Omental fat pad (tissue), 4 donors: ENCODE results near the gene UST. TPM values are rescaled to one million over a fixed set of nuclear protein-coding genes. Genes with fewer than 3 reads are reported as not detected.

Experiments
- ATAC-seq: fragments of 150-250 bp; one replicate; pipeline ENCODE4 v1.9.1; 2016; ENCODE audit warnings: mild to moderate bottlenecking, moderate library complexity; ENCODE audit not compliant: low FRiP score
- DNase-seq: peaks from one replicate; pipeline ENCODE4 v3.0.0-alpha.2; 2019; ENCODE audit warnings: low spot score
- total RNA-seq, 4 donors: library from RNA; depleted of rRNA; stranded (reverse); fragments of >200 nt; gene quantifications; one replicate each; pipeline ENCODE4 v1.1.0, GENCODE V29; 2016
- TF ChIP-seq, protein P1 (sequence below), 3 donors: fragments of 450-650 bp; IDR thresholded peaks; one replicate each; pipeline ENCODE4 v1.5.1; 2016 to 2017; ENCODE audit warnings: antibody characterized with exemption in 3 of 3, mild to moderate bottlenecking in 3 of 3, moderate library complexity in 2 of 3

UST gene
- total RNA-seq, 4 donors from 2014 or later, result 9.2 to 20.8 (median 15.0) TPM

DNA sequence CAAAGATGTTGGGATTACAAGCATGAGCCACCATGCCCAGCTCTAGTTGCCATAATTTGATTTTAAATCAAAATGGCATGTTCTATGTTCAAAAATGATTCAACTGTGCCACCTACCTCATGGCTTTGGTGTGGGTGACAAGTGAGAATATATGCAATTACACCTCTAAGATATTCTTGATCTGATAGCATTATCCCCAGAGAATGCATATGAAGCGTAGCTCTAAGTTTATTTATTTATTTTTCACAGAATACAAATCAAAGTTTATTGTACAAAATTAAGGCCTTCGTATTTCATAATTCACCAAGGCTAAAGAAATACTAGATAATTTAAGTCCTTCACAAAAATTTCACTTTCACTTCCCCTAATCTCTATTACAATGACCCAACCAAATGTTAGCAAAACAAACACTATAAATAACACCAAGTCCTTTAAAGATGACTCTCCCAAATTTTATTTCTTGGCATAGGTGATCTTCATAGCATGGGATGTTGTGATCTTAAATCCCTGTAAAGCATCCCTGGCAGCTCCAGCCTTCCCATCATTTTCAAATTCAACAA, 364.8 kb downstream of the UST start:
- DNase-seq, result no peak
- TF ChIP-seq, protein P1, sequence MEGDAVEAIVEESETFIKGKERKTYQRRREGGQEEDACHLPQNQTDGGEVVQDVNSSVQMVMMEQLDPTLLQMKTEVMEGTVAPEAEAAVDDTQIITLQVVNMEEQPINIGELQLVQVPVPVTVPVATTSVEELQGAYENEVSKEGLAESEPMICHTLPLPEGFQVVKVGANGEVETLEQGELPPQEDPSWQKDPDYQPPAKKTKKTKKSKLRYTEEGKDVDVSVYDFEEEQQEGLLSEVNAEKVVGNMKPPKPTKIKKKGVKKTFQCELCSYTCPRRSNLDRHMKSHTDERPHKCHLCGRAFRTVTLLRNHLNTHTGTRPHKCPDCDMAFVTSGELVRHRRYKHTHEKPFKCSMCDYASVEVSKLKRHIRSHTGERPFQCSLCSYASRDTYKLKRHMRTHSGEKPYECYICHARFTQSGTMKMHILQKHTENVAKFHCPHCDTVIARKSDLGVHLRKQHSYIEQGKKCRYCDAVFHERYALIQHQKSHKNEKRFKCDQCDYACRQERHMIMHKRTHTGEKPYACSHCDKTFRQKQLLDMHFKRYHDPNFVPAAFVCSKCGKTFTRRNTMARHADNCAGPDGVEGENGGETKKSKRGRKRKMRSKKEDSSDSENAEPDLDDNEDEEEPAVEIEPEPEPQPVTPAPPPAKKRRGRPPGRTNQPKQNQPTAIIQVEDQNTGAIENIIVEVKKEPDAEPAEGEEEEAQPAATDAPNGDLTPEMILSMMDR (IDR thresholded peaks at IDR 0.05), result no peak

DNA sequence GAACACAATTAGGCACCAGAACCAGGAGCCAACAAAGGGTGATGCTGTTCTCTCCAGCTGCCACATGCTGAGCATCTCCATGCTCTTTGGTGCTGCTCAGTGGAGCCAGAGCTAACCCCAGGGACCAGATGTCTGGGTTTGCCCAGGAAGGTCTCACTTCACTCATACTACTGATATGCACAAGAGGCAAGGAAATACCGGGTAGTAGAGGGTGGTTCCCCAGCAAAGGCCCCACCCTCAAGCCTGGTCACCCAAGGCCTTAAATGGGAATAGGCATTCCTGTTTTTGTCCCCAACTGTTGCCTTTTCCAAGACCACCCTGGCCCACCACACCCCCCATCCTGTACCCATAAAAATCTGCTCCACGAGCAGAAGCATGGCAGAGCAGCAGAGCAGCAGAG, 366.1 kb downstream of the UST start:
- DNase-seq (no peak), ATAC-seq (no peak)
- TF ChIP-seq, protein P1 (IDR thresholded peaks at IDR 0.05), result no peak

More for the DNA sequence above, 364.8 kb downstream of the UST start:
- no peak for ATAC-seq

DNA sequence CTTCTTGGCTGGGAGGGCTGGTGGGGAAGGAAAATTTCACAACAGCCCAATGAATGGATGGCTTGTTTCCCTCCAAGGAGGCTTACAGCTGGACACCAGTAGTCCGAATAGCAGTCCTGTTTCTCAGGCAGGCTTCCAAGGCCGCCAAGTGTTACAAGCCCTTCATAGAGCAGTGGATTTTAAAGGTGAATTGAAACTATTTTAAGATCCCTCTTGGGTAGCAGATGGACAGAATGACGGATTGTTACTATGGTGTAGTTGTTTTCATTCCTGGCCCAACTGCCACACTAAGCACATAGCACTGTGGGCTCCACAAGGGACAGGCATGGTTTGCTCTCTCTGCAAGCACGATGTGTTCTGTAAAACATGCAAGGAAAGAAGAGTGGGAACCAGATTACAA, 367.3 kb downstream of the UST start:
- TF ChIP-seq, protein P1 (IDR thresholded peaks at IDR 0.05), result no peak
- ATAC-seq (no peak), DNase-seq (no peak)

DNA sequence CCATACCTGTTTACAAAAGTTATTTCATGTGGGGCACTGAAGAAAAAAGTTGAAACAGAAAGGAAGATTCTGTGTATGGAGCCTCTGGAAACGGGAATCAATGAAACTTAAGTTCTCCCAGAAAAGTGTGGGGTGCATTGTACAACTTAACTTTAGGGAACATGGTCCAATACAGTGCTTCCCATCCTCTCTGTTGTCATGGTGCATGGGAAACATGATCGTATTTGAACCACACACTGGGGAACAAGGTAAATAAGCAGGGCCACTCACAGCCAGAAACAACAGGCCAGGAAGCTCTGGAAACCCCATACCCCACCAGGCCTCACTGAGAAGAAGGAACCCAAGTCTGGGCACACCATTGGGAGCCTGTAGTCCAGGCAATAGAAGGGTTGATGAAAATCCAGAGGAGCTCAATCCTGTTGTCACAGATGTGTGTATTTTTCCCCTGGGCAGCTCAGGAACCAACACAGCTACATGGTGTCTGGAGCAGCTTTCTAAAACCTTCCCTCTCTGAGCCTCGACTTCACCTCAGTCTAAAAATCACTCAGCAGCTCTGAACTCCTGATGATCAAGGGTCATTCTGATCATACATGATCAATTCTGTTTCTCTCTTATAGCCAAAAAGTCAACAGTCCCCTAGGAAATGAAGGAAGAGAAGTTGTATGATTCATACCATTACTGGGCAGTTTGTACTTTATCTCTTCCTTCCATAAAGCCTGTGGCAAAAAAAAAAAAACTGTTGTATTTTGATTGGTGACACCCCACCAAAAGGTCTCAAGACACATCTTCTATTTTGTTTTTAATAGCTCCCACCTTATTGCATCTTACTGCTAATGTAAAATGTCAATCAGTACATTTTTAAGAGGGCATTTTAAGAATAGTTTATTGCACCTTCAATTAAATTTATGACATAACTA, 372.2 kb downstream of the UST start:
- TF ChIP-seq, protein P1 (IDR thresholded peaks at IDR 0.05), result no peak
- DNase-seq (no peak), ATAC-seq (no peak)

DNA sequence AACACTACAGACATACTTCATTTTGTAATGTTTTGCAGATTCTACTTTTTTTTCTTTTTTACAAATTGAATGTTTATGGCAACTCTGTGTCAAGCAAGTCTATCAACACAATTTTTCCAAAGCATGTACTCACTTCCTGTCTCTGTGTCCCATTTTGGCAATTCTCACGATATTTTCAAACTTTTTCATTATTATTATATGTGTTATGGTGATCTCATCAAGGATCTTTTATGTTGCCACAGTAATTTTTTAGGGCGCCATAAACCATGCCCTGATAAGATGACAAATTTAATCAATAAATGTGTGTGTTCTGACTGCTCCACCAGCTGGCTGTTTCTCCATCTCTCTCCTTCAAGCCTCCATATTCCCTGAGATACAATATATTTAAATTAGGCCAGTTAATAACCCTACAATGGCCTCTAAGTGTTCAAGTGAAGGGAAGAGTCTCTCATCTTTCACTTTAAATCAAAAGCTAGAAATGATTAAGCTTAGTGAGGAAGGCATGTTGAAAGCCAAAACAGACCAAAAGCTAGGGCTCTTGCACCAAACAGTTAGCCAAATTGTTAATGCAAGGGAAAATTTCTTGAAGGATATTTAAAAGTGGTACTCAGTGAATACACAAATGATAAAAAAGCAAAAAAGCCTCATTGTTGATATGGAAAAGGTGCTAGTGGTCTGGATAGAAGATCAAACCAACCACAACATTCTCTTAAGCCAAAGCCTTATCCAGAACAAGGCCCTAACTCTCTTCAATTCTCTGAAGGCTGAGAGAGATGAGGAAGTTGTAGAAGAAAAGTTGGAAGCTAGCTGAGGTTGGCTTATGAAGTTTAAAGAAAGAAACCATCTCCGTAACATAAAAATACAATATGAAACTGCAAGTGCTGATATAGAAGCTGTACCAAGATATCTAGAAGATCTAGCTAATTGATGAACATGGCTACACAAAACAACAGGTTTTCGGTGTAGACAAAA, 376.3 kb downstream of the UST start:
- TF ChIP-seq, protein P1 (IDR thresholded peaks at IDR 0.05), result no peak
- ATAC-seq, result no peak
- DNase-seq, result no peak

DNA sequence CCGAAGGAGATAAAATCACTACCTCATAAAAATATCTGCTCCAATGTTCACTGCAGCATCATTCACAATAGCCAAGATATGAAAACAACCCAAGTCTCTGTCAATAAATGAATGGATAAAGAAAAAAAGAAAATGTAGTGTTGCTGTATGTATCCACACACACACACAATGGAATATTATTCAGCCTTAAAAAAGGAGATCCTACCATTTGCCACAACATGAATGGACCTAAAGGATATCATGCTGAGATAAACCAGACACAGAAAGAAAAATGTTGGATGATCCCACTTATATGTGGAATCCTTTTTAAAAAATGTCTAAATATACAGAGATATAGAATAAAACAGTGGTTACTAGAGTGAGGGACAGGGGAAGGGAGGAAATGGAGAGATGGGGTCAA, 378.5 kb downstream of the UST start:
- no peak for DNase-seq
- TF ChIP-seq, protein P1 (IDR thresholded peaks at IDR 0.05), result no peak
- no peak for ATAC-seq
